Mammary epithelial cell (primary cell): Measurements from ENCODE around the gene METTL6.

Experiments
- EZH2 ChIP-seq: IDR thresholded peaks from 2 replicates; pipeline ENCODE4 v1.6.1; 2012; ENCODE audit warnings: low read length, inconsistent platforms, borderline replicate concordance
- TF ChIP-seq, protein P1 (sequence below), 2 donors: IDR thresholded peaks in 1 of 2; conservative IDR thresholded peaks in 1 of 2; 2 replicates each; pipeline ENCODE4 v1.5.1; 2011 to 2012; ENCODE audit warnings: inconsistent platforms in 2 of 2, low read length in 2 of 2, mild to moderate bottlenecking in 2 of 2, control low read depth in 1 of 2, low read depth in 1 of 2; ENCODE audit not compliant: insufficient read depth in 1 of 2; ENCODE audit errors: extremely low read depth in 1 of 2

DNA sequence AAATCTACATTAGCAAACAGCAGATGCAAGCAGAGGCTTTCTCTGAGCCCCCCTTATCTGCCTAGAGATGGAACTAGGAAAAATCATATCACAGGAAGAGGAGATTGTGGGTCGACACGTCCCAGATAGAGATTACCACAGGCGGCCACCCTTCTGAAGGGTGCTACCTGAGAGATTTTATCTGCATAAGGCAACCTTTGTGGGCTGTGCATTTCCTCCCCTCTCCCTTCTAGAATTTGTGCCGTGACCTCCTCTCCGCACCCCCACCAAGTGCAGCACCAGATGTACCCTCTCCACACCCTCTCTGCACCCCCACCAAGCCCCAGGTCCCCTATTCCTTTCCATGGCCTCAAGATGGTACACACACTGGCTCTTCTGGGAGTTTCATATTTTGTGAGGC is 27.4 kb downstream of the METTL6 start:
- TF ChIP-seq, protein P1, sequence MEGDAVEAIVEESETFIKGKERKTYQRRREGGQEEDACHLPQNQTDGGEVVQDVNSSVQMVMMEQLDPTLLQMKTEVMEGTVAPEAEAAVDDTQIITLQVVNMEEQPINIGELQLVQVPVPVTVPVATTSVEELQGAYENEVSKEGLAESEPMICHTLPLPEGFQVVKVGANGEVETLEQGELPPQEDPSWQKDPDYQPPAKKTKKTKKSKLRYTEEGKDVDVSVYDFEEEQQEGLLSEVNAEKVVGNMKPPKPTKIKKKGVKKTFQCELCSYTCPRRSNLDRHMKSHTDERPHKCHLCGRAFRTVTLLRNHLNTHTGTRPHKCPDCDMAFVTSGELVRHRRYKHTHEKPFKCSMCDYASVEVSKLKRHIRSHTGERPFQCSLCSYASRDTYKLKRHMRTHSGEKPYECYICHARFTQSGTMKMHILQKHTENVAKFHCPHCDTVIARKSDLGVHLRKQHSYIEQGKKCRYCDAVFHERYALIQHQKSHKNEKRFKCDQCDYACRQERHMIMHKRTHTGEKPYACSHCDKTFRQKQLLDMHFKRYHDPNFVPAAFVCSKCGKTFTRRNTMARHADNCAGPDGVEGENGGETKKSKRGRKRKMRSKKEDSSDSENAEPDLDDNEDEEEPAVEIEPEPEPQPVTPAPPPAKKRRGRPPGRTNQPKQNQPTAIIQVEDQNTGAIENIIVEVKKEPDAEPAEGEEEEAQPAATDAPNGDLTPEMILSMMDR (conservative IDR thresholded peaks at IDR 0.05 in 1 of 2, IDR thresholded peaks at IDR 0.05 in 1 of 2; ENCODE audit: extremely low read depth in 1 of 2, insufficient read depth in 1 of 2, low read depth in 1 of 2, low read length in 2 of 2) = no peak
- TF ChIP-seq EZH2 = no peak
